ENCODE measurements around the gene LRRC63.

The LRRC63 gene

DNA sequence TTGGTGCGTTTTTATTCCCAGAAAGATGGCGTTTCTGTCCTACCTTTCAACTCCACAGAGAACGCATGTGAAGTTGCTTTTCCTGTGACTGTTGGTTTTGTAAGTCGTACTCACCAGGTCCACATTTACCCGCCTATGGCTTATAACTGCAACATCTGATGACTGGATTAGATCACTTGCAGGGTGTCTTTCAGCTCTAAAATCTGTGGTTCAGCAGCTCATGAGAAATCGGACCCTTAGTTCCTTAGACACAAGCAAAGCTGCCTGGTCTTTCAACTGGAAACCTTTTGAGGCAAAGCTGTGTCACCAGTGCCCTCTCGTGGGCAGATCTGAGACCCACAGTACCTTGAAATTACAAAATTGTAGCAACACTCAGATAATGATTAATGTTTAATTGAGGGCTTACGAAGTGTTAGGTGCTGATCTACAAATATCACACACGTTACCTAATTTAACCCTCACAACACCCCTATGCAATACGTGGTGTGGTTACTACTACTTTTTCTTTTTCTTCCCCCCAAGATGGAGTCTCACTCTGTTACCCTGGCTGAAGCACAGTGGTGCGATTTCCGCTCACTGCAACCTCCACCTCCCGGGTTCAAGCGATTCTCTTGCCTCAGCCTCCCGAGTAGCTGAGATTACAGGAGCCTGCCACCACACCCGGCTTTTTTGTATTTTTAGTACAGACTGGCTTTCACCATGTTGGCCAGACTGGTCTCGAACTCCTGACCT, 109.9 kb downstream of the LRRC63 start:
- Histone ChIP-seq H3K27me3 (replicated peaks) (peaks cover 2% of the 10 kb centered on the region), H3K4me3 (ENCODE audit: low read depth, low read length) (no peak overlapping the region), H3K36me3 (replicated peaks) (no peaks in the 10 kb centered on the region), H3K27ac (no peak overlapping the region)
- peak; percentile 53 for DNase-seq
- in situ Hi-C loops (cut with HindIII; ENCODE audit: low pct_ligation_motif_present, low sequenced_read_pairs): no loop called here
- TF ChIP-seq, protein P1, sequence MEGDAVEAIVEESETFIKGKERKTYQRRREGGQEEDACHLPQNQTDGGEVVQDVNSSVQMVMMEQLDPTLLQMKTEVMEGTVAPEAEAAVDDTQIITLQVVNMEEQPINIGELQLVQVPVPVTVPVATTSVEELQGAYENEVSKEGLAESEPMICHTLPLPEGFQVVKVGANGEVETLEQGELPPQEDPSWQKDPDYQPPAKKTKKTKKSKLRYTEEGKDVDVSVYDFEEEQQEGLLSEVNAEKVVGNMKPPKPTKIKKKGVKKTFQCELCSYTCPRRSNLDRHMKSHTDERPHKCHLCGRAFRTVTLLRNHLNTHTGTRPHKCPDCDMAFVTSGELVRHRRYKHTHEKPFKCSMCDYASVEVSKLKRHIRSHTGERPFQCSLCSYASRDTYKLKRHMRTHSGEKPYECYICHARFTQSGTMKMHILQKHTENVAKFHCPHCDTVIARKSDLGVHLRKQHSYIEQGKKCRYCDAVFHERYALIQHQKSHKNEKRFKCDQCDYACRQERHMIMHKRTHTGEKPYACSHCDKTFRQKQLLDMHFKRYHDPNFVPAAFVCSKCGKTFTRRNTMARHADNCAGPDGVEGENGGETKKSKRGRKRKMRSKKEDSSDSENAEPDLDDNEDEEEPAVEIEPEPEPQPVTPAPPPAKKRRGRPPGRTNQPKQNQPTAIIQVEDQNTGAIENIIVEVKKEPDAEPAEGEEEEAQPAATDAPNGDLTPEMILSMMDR (IDR thresholded peaks at IDR 0.05; ENCODE audit: low read depth, low read length, missing control alignments): peak; percentile 87

DNA sequence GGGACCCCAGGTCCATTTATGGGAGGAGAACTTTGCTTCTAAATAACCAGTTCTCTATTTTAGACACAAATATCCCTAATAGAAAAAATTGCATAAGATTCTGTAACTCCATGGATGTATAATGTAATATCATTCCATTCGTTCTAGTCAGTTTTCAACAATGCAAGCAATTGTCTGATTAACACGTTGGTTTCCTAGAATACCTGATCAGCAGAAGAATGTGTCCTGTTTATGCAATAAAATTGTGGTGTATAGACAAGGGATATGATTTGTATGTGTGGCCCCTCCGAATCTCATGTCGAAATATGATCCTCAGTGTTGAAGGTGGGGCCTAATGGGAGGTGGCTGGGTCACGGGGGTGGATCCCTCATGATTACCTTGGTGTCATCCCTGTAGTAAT, 113.2 kb downstream of the LRRC63 start:
- Histone ChIP-seq H3K36me3 (replicated peaks) (no peaks in the 10 kb centered on the region), H3K27me3 (replicated peaks) (no peaks in the 10 kb centered on the region), H3K27ac (no peak overlapping the region), H3K4me3 (ENCODE audit: low read depth, low read length) (no peak overlapping the region)
- TF ChIP-seq, protein P1 (IDR thresholded peaks at IDR 0.05; ENCODE audit: low read depth, low read length, missing control alignments): no peak
- in situ Hi-C loops (cut with HindIII; ENCODE audit: low pct_ligation_motif_present, low sequenced_read_pairs): no loop called here
- DNase-seq: no peak
